SK-N-SH (cell line): ENCODE data around the gene RFLNA. TPM values are rescaled to one million over a fixed set of nuclear protein-coding genes. Genes with fewer than 3 reads are reported as not detected.

Source experiments
- CTCF ChIA-PET: fragments of 300-600, 350-600 bp; formaldehyde crosslinking; extraction: SDS; loops from one replicate; lab custom pipeline; 2021; lab: Yijun Ruan, JAX
- POLR2A ChIA-PET: fragments of 350-600 bp; sonication (Branson Sonifier 250); formaldehyde crosslinking; extraction: SDS; loops from one replicate; lab custom pipeline; 2020; ENCODE audit warnings: antibody characterized with exemption, inconsistent platforms; lab: Yijun Ruan, JAX
- DNase-seq: peaks from one replicate; pipeline ENCODE4 v3.0.0; 2012
- H2AFZ ChIP-seq: fragments of 200-600 bp; sonication (generic); 2 replicates; pipeline ENCODE4 v1.8.1; 2016; ENCODE audit warnings: antibody characterized with exemption, mild to moderate bottlenecking, low read depth
- H3F3A ChIP-seq: fragments of 200-600 bp; sonication (generic); replicated peaks from 2 replicates; pipeline ENCODE3; 2016; ENCODE audit warnings: antibody characterized with exemption, mild to moderate bottlenecking; ENCODE audit not compliant: insufficient read depth
- H3K27ac ChIP-seq, 2 experiments: fragments of 200-500 bp in 1 of 2; fragments of 200-600 bp in 1 of 2; sonication (Bioruptor generic) in 1 of 2; sonication (generic), shearing (Covaris generic) in 1 of 2; 2 replicates each; pipeline versions ENCODE4 v1.5.1 to v1.6.1; 2014 to 2016; ENCODE audit warnings: low read depth in 2 of 2, inconsistent platforms in 1 of 2, low read length in 1 of 2, mild to moderate bottlenecking in 1 of 2, mixed read lengths in 1 of 2
- H3K27me3 ChIP-seq: fragments of 200-600 bp; sonication (generic), shearing (Covaris generic); 2 replicates; pipeline ENCODE4 v1.6.1; 2016; ENCODE audit warnings: mixed run types; ENCODE audit not compliant: insufficient read depth
- H3K36me3 ChIP-seq, 2 experiments: fragments of 200-500 bp in 1 of 2; fragments of 200-600 bp in 1 of 2; sonication (Bioruptor generic) in 1 of 2; sonication (generic) in 1 of 2; replicated peaks in 1 of 2; 2 replicates each; pipeline versions ENCODE3 to v1.5.1; 2014 to 2016; ENCODE audit warnings: low read length in 1 of 2, mild to moderate bottlenecking in 1 of 2; ENCODE audit not compliant: insufficient read depth in 2 of 2, control insufficient read depth in 1 of 2
- H3K4me1 ChIP-seq, 2 experiments: fragments of 200-500 bp in 1 of 2; fragments of 200-600 bp in 1 of 2; sonication (Bioruptor generic) in 1 of 2; sonication (generic), shearing (Covaris generic) in 1 of 2; 2 replicates each; pipeline versions ENCODE4 v1.5.1 to v1.6.1; 2014 to 2016; ENCODE audit warnings: low read depth in 1 of 2, low read length in 1 of 2, mixed run types in 1 of 2; ENCODE audit not compliant: insufficient read depth in 2 of 2, control insufficient read depth in 1 of 2
- H3K4me2 ChIP-seq: fragments of 200-600 bp; sonication (generic), shearing (Covaris generic); 2 replicates; pipeline ENCODE4 v1.6.1; 2017; ENCODE audit warnings: mixed run types
- H3K4me3 ChIP-seq, 2 experiments: fragments of 200-500 bp in 1 of 2; fragments of 200-600 bp in 1 of 2; sonication (Bioruptor generic) in 1 of 2; sonication (generic), shearing (Covaris generic) in 1 of 2; 2 replicates each; pipeline versions ENCODE4 v1.5.1 to v1.8.1; 2014 to 2016; ENCODE audit warnings: low read depth in 2 of 2, inconsistent platforms in 1 of 2, low read length in 1 of 2, mild to moderate bottlenecking in 1 of 2, mixed read lengths in 1 of 2, moderate library complexity in 1 of 2
- H3K79me2 ChIP-seq: fragments of 200-600 bp; sonication (generic); 2 replicates; pipeline ENCODE4 v1.8.1; 2017; ENCODE audit warnings: mild to moderate bottlenecking; ENCODE audit not compliant: insufficient read depth
- H3K9ac ChIP-seq: fragments of 200-600 bp; sonication (generic); 2 replicates; pipeline ENCODE4 v1.6.1; 2017; ENCODE audit warnings: mixed run types
- H3K9me2 ChIP-seq: fragments of 200-600 bp; sonication (generic); 2 replicates; pipeline ENCODE4 v1.6.1; 2017; ENCODE audit warnings: mixed run types
- H3K9me3 ChIP-seq: fragments of 200-600 bp; sonication (generic); 2 replicates; pipeline ENCODE4 v1.6.1; 2017; ENCODE audit warnings: mixed run types, mild to moderate bottlenecking, moderate library complexity
- H4K20me1 ChIP-seq: fragments of 200-600 bp; sonication (generic); 2 replicates; pipeline ENCODE4 v1.6.1; 2017; ENCODE audit warnings: mild to moderate bottlenecking, mixed run types; ENCODE audit not compliant: insufficient read depth
- ELF1 ChIP-seq: IDR thresholded peaks from 2 replicates; pipeline ENCODE4 v1.4.0; 2012
- EP300 ChIP-seq, 2 experiments: IDR thresholded peaks; 2 replicates each; pipeline versions ENCODE4 v1.4.0 to v1.6.1; 2012; ENCODE audit warnings: borderline replicate concordance in 1 of 2, low read depth in 1 of 2, low read length in 1 of 2
- EZH2phosphoT487 ChIP-seq: fragments of 200-600 bp; sonication (generic); IDR thresholded peaks from 2 replicates; pipeline ENCODE4 v1.6.1; 2017; ENCODE audit warnings: low read depth, mixed run types, mild to moderate bottlenecking, antibody characterized with exemption, moderate library complexity, borderline replicate concordance
- GATA2 ChIP-seq: sonication (generic); formaldehyde crosslinking; IDR thresholded peaks from 2 replicates; pipeline ENCODE4 v1.5.0; 2020; ENCODE audit warnings: mild to moderate bottlenecking, missing genetic modification reagents
- MXI1 ChIP-seq: IDR thresholded peaks from 2 replicates; pipeline ENCODE4 v1.6.1; 2012; ENCODE audit warnings: mild to moderate bottlenecking, low read depth, low read length, improper control_type of control experiment
- NRF1 ChIP-seq: IDR thresholded peaks from 2 replicates; pipeline ENCODE4 v1.6.1; 2012; ENCODE audit warnings: low read depth, mild to moderate bottlenecking, low read length
- RAD21 ChIP-seq: IDR thresholded peaks from 2 replicates; pipeline ENCODE4 v1.6.1; 2012; ENCODE audit warnings: mild to moderate bottlenecking, low read length
- REST ChIP-seq: IDR thresholded peaks from 2 replicates; pipeline ENCODE4 v1.6.1; 2012; ENCODE audit warnings: mild to moderate bottlenecking, low read depth, low read length, moderate library complexity
- RFX5 ChIP-seq: IDR thresholded peaks from 2 replicates; pipeline ENCODE4 v1.6.1; 2012; ENCODE audit warnings: mild to moderate bottlenecking, improper control_type of control experiment, low read length
- RXRA ChIP-seq: IDR thresholded peaks from 2 replicates; pipeline ENCODE4 v1.4.0; 2012; ENCODE audit warnings: low read depth, mild to moderate bottlenecking, borderline replicate concordance
- SIN3A ChIP-seq: IDR thresholded peaks from 2 replicates; pipeline ENCODE4 v1.6.1; 2012; ENCODE audit warnings: low read depth, mild to moderate bottlenecking, low read length, moderate library complexity, borderline replicate concordance
- TCF12 ChIP-seq: IDR thresholded peaks from 2 replicates; pipeline ENCODE4 v1.4.0; 2012
- USF1 ChIP-seq: IDR thresholded peaks from 2 replicates; pipeline ENCODE4 v1.4.0; 2012; ENCODE audit warnings: low read depth, borderline replicate concordance
- YY1 ChIP-seq: IDR thresholded peaks from 2 replicates; pipeline ENCODE4 v1.4.0; 2012; ENCODE audit warnings: low read depth, mild to moderate bottlenecking
- WGBS: methylation state at CpG from one replicate; pipeline ENCODE4 v1.1.6; 2017; ENCODE audit warnings: low lambda C conversion rate; 5-methylcytosine and 5-hydroxymethylcytosine counted together
- polyA plus RNA-seq, 3 experiments: library from polyadenylated mRNA; depleted of rRNA; stranded (reverse); fragments of >200 nt; gene quantifications; 2 replicates each; pipeline ENCODE4 v1.2.3, GENCODE V29; 2012
- TF ChIP-seq, protein P1 (sequence below): IDR thresholded peaks from 2 replicates; pipeline ENCODE4; 2012
- TF ChIP-seq, protein P2 (sequence below): fragments of 150-350 bp; IDR thresholded peaks from 2 replicates; pipeline ENCODE4 v1.6.1; 2016; ENCODE audit warnings: mild to moderate bottlenecking, low read depth, low read length

RFLNA gene
- polyA plus RNA-seq, 1 of the 3 experiments (the other 2 are of a cell fraction) = 0.10 TPM

- no peak for TF ChIP-seq RAD21
- TF ChIP-seq YY1 = no peak
- TF ChIP-seq ELF1 = no peak
Observed at GRCh38 chr12:124317400-124317799, 22.5 kb downstream of the RFLNA start (continued).

- Histone ChIP-seq H3K9me2 (no peaks in the 10 kb centered on the region), H3K27ac (no peak overlapping the region), H3K27me3 (no peaks in the 10 kb centered on the region), H2AFZ (no peak overlapping the region), H3K9ac (no peak overlapping the region), H3K4me1 (no peaks in the 10 kb centered on the region), H3K4me2 (no peak overlapping the region), H3K4me3 (no peak overlapping the region), H3K36me3 (peaks cover under 1 to 2% of the 10 kb centered on the region in 2 experiments), H3F3A (peaks cover 10% of the 10 kb centered on the region), H3K79me2 (no peaks in the 10 kb centered on the region), H3K9me3 (no peaks in the 10 kb centered on the region), H4K20me1 (0 out of 2 replicates have a peak, but pooled peaks cover 10% of the 10 kb centered on the region)
- no peak for TF ChIP-seq REST
- TF ChIP-seq EP300 (IDR thresholded peaks at IDR 0.05; ENCODE audit: borderline replicate concordance in 1 of 2, low read depth in 1 of 2, low read length in 1 of 2) = no peak
- TF ChIP-seq, protein P1, sequence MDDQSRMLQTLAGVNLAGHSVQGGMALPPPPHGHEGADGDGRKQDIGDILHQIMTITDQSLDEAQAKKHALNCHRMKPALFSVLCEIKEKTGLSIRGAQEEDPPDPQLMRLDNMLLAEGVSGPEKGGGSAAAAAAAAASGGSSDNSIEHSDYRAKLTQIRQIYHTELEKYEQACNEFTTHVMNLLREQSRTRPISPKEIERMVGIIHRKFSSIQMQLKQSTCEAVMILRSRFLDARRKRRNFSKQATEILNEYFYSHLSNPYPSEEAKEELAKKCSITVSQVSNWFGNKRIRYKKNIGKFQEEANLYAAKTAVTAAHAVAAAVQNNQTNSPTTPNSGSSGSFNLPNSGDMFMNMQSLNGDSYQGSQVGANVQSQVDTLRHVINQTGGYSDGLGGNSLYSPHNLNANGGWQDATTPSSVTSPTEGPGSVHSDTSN = no peak
- no peak for TF ChIP-seq RXRA
- TF ChIP-seq GATA2 (CRISPR knock-in tag) = no peak
- no peak for TF ChIP-seq YY1
- TF ChIP-seq TCF12 = no peak
- TF ChIP-seq EZH2phosphoT487 = no peak
- no peak for TF ChIP-seq ELF1
- no peak for TF ChIP-seq SIN3A
- no peak for TF ChIP-seq RFX5
- TF ChIP-seq, protein P2, sequence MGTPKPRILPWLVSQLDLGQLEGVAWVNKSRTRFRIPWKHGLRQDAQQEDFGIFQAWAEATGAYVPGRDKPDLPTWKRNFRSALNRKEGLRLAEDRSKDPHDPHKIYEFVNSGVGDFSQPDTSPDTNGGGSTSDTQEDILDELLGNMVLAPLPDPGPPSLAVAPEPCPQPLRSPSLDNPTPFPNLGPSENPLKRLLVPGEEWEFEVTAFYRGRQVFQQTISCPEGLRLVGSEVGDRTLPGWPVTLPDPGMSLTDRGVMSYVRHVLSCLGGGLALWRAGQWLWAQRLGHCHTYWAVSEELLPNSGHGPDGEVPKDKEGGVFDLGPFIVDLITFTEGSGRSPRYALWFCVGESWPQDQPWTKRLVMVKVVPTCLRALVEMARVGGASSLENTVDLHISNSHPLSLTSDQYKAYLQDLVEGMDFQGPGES = no peak
- no peak for TF ChIP-seq USF1
- TF ChIP-seq MXI1 = no peak
- no peak for TF ChIP-seq NRF1
- no peak for TF ChIP-seq RAD21
- WGBS = 81% methylated on average over 17 of the region's 25 CpGs
- ChIA-PET POLR2A (no interaction called here), CTCF (interaction anchor here (1.9 to 5.0 kb wide), 3 partner anchors 265 to 448 kb away, joined by 5 to 23 read pairs (median 6); no protein-coding TSS in a partner anchor)
- no peak for DNase-seq
Observed at GRCh38 chr12:124318278-124319020, 23.6 kb downstream of the RFLNA start.
